Smooth muscle cell (in vitro differentiated cells): ENCODE data around the gene PPARD. TPM values are rescaled to one million over a fixed set of nuclear protein-coding genes. Genes with fewer than 3 reads are reported as not detected.

Experiments used
- DNase-seq: peaks from one replicate; lab custom pipeline; 2025; ENCODE audit not compliant: unreplicated experiment; lab: John Stamatoyannopoulos, UW
- H2AFZ ChIP-seq: fragments of 200-600 bp; sonication (generic); 2 replicates; pipeline ENCODE4 v1.6.0; 2016; ENCODE audit warnings: antibody characterized with exemption, low read depth, mild to moderate bottlenecking
- H3F3A ChIP-seq: fragments of 200-600 bp; sonication (generic); 2 replicates; pipeline ENCODE4 v1.6.0; 2017; ENCODE audit warnings: antibody characterized with exemption, low read depth
- H3K27ac ChIP-seq: fragments of 200-600 bp; sonication (generic); 2 replicates; pipeline ENCODE4 v1.5.1; 2016; ENCODE audit warnings: low read depth, mild to moderate bottlenecking
- H3K27me3 ChIP-seq: fragments of 200-600 bp; sonication (generic); 2 replicates; pipeline ENCODE4 v1.6.1; 2016; ENCODE audit warnings: low read depth, mild to moderate bottlenecking
- H3K36me3 ChIP-seq: fragments of 200-600 bp; sonication (generic); 2 replicates; pipeline ENCODE4 v1.5.1; 2016; ENCODE audit warnings: low read depth
- H3K4me1 ChIP-seq: fragments of 200-600 bp; sonication (generic); 2 replicates; pipeline ENCODE4 v1.5.1; 2016; ENCODE audit warnings: low read depth
- H3K4me2 ChIP-seq: fragments of 200-600 bp; sonication (generic); 2 replicates; pipeline ENCODE4 v1.6.0; 2016; ENCODE audit warnings: mild to moderate bottlenecking
- H3K4me3 ChIP-seq: fragments of 200-600 bp; sonication (generic); 2 replicates; pipeline ENCODE4 v1.5.1; 2016; ENCODE audit warnings: mild to moderate bottlenecking
- H3K79me2 ChIP-seq: fragments of 200-600 bp; sonication (generic); 2 replicates; pipeline ENCODE4 v1.6.0; 2016; ENCODE audit warnings: low read depth, mild to moderate bottlenecking
- H3K9ac ChIP-seq: fragments of 200-600 bp; sonication (generic); 2 replicates; pipeline ENCODE4 v1.6.0; 2016; ENCODE audit warnings: low read depth
- H3K9me3 ChIP-seq: fragments of 200-600 bp; sonication (generic); replicated peaks from 2 replicates; pipeline ENCODE4 v1.5.1; 2016; ENCODE audit warnings: low read depth
- H4K20me1 ChIP-seq: fragments of 200-600 bp; sonication (generic); 2 replicates; pipeline ENCODE4 v1.6.0; 2016; ENCODE audit warnings: low read depth
- CTCF ChIP-seq: fragments of 200-600 bp; sonication (generic); IDR thresholded peaks from 2 replicates; pipeline ENCODE4 v1.5.1; 2017; ENCODE audit warnings: borderline replicate concordance, mild to moderate bottlenecking, antibody characterized with exemption; ENCODE audit not compliant: insufficient read depth, poor library complexity, severe bottlenecking
- WGBS: methylation state at CpG from one replicate; pipeline ENCODE4 v1.1.7; 2016; ENCODE audit warnings: low lambda C conversion rate; 5-methylcytosine and 5-hydroxymethylcytosine counted together
- polyA plus RNA-seq: library from polyadenylated mRNA; unstranded; fragments of >200 nt; fragmentation: Nextera tagmentation; extraction: Ambion mirVana; gene quantifications from 2 replicates; pipeline ENCODE4 v1.2.1, GENCODE V29; 2016
- total RNA-seq: library from RNA; depleted of rRNA; stranded (reverse); fragments of >200 nt; gene quantifications from 2 replicates; pipeline ENCODE4 v1.2.3, GENCODE V29; 2014

PPARD gene
- total and polyA plus RNA-seq, 2 experiments from 2014 or later = 8.2 to 31.1 TPM

GRCh38 chr6:35415065-35415891 is 72.9 kb downstream of the PPARD start:
- no peak overlapping the region for H3K9ac ChIP-seq
- WGBS = 67% methylated on average over 7 of the region's 7 CpGs

GRCh38 chr6:35417979-35418661 is 75.8 kb downstream of the PPARD start:
- Histone ChIP-seq H3K4me3 (no peak overlapping the region), H2AFZ (no peak overlapping the region), H3F3A (no peaks in the 10 kb centered on the region), H3K4me1 (no peaks in the 10 kb centered on the region), H3K9me3 (no peaks in the 10 kb centered on the region), H3K9ac (no peak overlapping the region), H3K27me3 (no peaks in the 10 kb centered on the region), H3K79me2 (no peaks in the 10 kb centered on the region), H3K36me3 (no peaks in the 10 kb centered on the region), H3K27ac (no peak overlapping the region), H4K20me1 (no peaks in the 10 kb centered on the region), H3K4me2 (no peak overlapping the region)
- DNase-seq = no peak
- WGBS = 89% methylated on average over 14 of the region's 14 CpGs
- no peak for TF ChIP-seq CTCF

More at GRCh38 chr6:35415065-35415891, 72.9 kb downstream of the PPARD start:
- Histone ChIP-seq H3K36me3 (no peaks in the 10 kb centered on the region), H3K4me1 (no peaks in the 10 kb centered on the region), H3F3A (no peaks in the 10 kb centered on the region), H3K27ac (no peak overlapping the region), H3K4me2 (no peak overlapping the region), H3K9me3 (no peaks in the 10 kb centered on the region), H3K27me3 (no peaks in the 10 kb centered on the region), H4K20me1 (no peaks in the 10 kb centered on the region), H2AFZ (no peak overlapping the region), H3K79me2 (no peaks in the 10 kb centered on the region), H3K4me3 (no peak overlapping the region)
- DNase-seq = no peak
- peak; percentile 47 for TF ChIP-seq CTCF

- Histone ChIP-seq H3K27me3 (no peaks in the 10 kb centered on the region), H3K9ac (no peak overlapping the region), H3F3A (no peaks in the 10 kb centered on the region), H3K4me3 (no peak overlapping the region), H3K27ac (no peak overlapping the region), H3K9me3 (no peaks in the 10 kb centered on the region), H2AFZ (no peak overlapping the region), H3K4me1 (no peaks in the 10 kb centered on the region), H3K79me2 (no peaks in the 10 kb centered on the region), H4K20me1 (no peaks in the 10 kb centered on the region), H3K4me2 (no peak overlapping the region), H3K36me3 (no peaks in the 10 kb centered on the region)
- 70% methylated on average over 5 of the region's 5 CpGs for WGBS
- DNase-seq = no peak
- TF ChIP-seq CTCF = no peak
Measured at GRCh38 chr6:35419417-35419816, 77.1 kb downstream of the PPARD start.
